Measurements from ENCODE around the gene L1CAM. TPM values are rescaled to one million over a fixed set of nuclear protein-coding genes. Genes with fewer than 3 reads are reported as not detected.

L1CAM gene
- total and polyA plus RNA-seq, 2 of the 8 experiments (the other 6 are each of a cell fraction or from before 2014, with no cell fraction given) = 11.0 to 43.0 TPM

- TF ChIP-seq FOSL1 (IDR thresholded peaks at IDR 0.05; ENCODE audit: insufficient read depth, low read depth, low read length) (no peak), CBX8 (IDR thresholded peaks at IDR 0.05; ENCODE audit: borderline replicate concordance, low read depth, low read length) (no peak), MAFK (IDR thresholded peaks at IDR 0.05; ENCODE audit: low read depth, low read length) (no peak), RBBP5 (IDR thresholded peaks at IDR 0.05; ENCODE audit: borderline replicate concordance, low read depth, low read length) (no peak), SP2 (IDR thresholded peaks at IDR 0.05; ENCODE audit: low read length) (no peak), HDAC6 (IDR thresholded peaks at IDR 0.05; ENCODE audit: low read depth, low read length) (no peak), POU5F1 (IDR thresholded peaks at IDR 0.05; ENCODE audit: low read depth, low read length) (no peak), HDAC2 (IDR thresholded peaks at IDR 0.05; ENCODE audit: borderline replicate concordance in 1 of 2, low read depth in 2 of 2, low read length in 2 of 2) (no peak)
These were observed 43.6 kb upstream of the L1CAM start (continued) for GRCh38 chrX:153929576-153929975.
